Mesodermal cell (in vitro differentiated cells): ENCODE measurements around the gene FGF23.

Experiments
- H3K27ac ChIP-seq: 2 replicates; pipeline ENCODE4 v1.7.0; 2013; ENCODE audit warnings: mild to moderate bottlenecking, low read depth, low read length, moderate library complexity; ENCODE audit not compliant: severe bottlenecking
- H3K36me3 ChIP-seq: 2 replicates; pipeline ENCODE4 v1.7.1; 2013; ENCODE audit warnings: mild to moderate bottlenecking, low read length, moderate library complexity; ENCODE audit not compliant: control insufficient read depth, insufficient read depth
- H3K4me1 ChIP-seq: one replicate; pipeline ENCODE4 v1.7.1; 2013; ENCODE audit warnings: mild to moderate bottlenecking, low read length; ENCODE audit not compliant: insufficient read depth, control insufficient read depth, poor library complexity, severe bottlenecking
- H3K4me3 ChIP-seq: 2 replicates; pipeline ENCODE4 v1.7.0; 2013; ENCODE audit warnings: low read length, control low read depth, mild to moderate bottlenecking; ENCODE audit not compliant: insufficient read depth, poor library complexity, severe bottlenecking; ENCODE audit errors: extremely low read depth
- H3K9me3 ChIP-seq: 2 replicates; pipeline ENCODE4 v1.7.1; 2013; ENCODE audit warnings: mild to moderate bottlenecking, low read length, moderate library complexity; ENCODE audit not compliant: control insufficient read depth
- WGBS, 2 experiments: methylation state at CpG; one replicate each; pipeline ENCODE4 v1.1.5; 2013; ENCODE audit warnings: missing lambda C conversion rate in 2 of 2; ENCODE audit not compliant: insufficient coverage in 2 of 2; 5-methylcytosine and 5-hydroxymethylcytosine counted together

The FGF23 gene

DNA sequence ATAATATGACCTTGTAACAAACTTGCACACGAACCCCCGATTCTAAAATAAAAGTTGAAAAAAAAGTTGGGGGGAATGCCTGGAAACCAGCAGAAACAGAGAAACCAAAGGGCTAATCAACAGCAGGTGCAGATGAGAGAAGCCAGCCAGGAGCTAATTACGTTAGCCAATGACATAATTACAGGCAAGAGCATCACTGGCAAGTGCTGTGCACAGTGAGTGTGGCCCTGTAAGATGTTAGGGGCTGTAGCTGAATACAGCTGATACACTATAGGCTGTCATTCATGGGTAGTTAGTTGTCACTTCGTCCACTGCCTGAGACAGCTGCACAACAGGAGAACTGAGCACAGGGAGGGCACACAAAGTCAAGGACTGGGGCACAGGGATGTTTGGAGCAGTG is 7.3 kb upstream of the FGF23 start:
- no peaks in the 10 kb centered on the region for H3K36me3 ChIP-seq
- no peak overlapping the region for H3K27ac ChIP-seq
- 84 to 90% methylated on average over 2 to 4 of the region's 4 CpGs for WGBS, 2 experiments
- no peaks in the 10 kb centered on the region for H3K9me3 ChIP-seq
- no peak overlapping the region for H3K4me3 ChIP-seq
- no peaks in the 10 kb centered on the region for H3K4me1 ChIP-seq

DNA sequence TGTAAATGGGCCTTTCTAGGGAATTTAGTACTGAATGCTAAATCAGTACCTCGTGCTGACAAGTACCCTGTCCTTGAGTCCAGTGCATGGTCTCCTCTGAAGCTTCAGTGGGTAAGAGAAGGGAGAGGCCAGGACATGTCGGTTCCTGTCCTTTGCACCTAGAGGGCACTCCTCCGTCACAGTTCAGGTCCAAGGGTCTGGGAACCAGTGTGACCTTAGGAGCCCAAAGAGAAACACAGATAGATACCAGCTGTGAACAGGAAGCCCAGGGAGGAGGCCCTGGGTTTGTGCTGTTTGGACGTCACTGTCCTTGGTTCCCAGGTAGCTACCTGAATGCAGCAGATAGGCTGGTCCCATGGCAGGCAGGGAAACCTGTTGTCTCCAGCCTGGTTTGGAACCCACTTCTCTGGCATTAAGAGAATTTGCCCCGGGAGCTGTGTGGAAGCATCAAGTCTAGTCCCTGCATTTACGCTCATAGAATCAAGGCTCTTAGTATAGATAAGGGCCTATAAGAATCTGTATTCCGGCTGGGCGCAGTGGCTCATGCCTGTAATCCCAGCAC is 3.9 kb upstream of the FGF23 start:
- WGBS, 2 experiments: 62% methylated on average over 7 to 8 of the region's 8 CpGs
- Histone ChIP-seq H3K4me3 (no peak overlapping the region), H3K9me3 (no peaks in the 10 kb centered on the region), H3K27ac (no peak overlapping the region), H3K4me1 (no peaks in the 10 kb centered on the region), H3K36me3 (no peaks in the 10 kb centered on the region)

DNA sequence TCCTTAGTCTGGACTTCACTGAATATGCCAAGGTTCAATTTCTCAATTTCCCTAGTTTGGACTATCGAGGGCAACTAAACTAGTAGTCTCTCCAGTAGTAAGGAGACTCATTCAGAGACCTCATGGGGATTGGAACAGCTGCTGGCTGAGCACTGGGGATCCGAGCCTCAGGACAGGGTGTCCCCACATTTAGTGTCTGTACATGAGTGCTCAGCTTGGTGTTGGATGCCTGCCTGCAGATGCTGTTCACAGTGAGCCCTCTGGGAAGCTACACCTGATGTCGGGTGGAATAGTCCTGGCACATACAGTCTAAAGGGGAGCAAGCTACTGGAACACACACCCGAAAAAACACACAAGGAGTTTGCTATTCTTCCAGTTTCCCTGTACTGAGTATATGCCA is 820 bp upstream of the FGF23 start:
- Histone ChIP-seq H3K9me3 (no peaks in the 10 kb centered on the region), H3K36me3 (no peaks in the 10 kb centered on the region)
- 78 to 89% methylated on average over 4 of the region's 4 CpGs for WGBS, 2 experiments

DNA sequence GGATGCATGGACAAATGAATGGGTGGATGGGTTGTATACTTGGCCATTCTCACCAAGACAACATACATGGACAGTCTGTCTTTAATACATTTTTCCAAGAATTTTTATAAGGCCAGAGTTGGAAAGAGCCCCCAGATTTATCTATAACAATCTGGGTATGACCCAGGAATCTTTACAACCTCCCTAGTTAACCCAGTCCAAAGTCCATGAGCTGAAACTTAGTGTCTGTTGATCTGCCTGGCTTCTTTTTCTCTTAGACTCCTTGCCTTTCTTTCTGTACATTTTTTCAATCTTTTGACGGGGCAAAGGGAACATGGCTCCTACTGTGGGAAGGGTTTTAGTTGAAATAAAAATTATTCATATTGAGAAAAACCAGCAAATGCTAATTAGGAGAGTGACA is 740 bp downstream of the FGF23 start:
- Histone ChIP-seq H3K36me3 (no peaks in the 10 kb centered on the region), H3K27ac (no peak overlapping the region), H3K4me3 (no peak overlapping the region), H3K9me3 (no peaks in the 10 kb centered on the region), H3K4me1 (no peaks in the 10 kb centered on the region)
- no CpG with 5 or more reads among the region's 1 CpG for WGBS, 2 experiments

More for the DNA sequence above, 820 bp upstream of the FGF23 start:
- Histone ChIP-seq H3K27ac (no peak overlapping the region), H3K4me1 (no peaks in the 10 kb centered on the region), H3K4me3 (no peak overlapping the region)

DNA sequence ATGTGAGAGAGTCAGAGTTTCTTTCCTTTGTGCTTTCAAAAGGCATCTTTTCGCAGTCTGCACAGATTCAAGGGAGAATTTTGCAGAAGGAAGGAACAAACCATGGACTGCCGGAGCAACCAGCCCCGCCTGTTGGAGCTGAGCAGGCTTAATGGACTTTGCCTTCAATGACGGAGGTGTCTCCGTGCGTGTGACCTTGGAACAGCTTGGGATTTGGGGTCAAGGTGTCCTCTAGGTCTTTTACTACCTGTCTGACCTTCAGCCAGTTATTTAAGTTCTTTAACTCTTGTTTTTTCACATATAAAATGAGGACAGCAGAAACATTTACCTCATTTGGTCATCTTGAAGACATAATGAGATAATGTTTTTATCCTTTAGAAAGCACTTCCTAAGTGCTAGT is 4.1 kb downstream of the FGF23 start:
- Histone ChIP-seq H3K27ac (no peak overlapping the region), H3K9me3 (no peaks in the 10 kb centered on the region), H3K4me1 (no peaks in the 10 kb centered on the region), H3K4me3 (no peak overlapping the region), H3K36me3 (no peaks in the 10 kb centered on the region)
- WGBS, 2 experiments: 92 to 94% methylated on average over 3 to 6 of the region's 6 CpGs

DNA sequence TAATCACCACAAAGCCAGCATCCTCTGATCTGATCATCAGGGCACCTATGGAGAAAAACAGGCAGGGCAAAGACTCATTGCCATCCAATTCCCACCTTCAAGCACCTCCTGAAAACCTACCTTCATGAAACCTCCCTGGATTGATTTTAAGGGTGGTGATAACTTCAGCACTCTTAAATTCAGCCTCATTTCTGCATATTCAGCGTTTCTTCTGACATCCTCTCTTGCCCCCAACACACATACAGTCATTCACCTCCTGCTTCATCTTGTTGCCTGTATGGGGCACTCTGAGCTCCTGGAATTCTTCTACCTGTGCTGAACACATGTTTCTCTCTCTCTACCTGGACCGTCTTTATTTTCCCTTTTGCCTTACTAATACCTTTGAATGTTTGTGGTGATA is 6.9 kb downstream of the FGF23 start:
- WGBS, 2 experiments: 88 to 91% methylated on average over 1 of the region's 2 CpGs
- H3K36me3 ChIP-seq: no peaks in the 10 kb centered on the region
- no peaks in the 10 kb centered on the region for H3K9me3 ChIP-seq
- no peak overlapping the region for H3K4me3 ChIP-seq
- no peak overlapping the region for H3K27ac ChIP-seq
- H3K4me1 ChIP-seq: no peaks in the 10 kb centered on the region

DNA sequence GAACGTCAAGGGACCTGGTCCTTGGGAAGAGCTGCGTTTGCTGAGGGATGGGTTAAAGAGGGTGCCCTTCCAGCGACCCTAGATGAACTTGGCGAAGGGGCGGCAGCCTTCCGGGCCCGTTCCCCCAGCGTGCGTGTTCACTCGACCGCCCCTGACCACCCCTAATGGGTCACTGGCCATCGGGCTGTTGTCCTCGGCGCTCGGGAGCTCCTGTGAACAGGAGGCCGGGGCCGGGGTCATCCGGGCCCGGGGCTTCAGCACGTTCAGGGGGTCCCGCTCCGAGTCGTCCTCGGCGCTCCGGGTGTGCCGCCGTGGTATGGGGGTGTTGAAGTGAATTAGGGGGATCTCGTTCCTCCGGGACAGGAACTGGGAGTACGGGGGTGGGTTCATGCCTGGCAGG is 9.2 kb downstream of the FGF23 start:
- no peak overlapping the region for H3K27ac ChIP-seq
- no peak overlapping the region for H3K4me3 ChIP-seq
- H3K36me3 ChIP-seq: no peaks in the 10 kb centered on the region
- 93 to 97% methylated on average over 17 to 20 of the region's 31 CpGs for WGBS, 2 experiments
- no peaks in the 10 kb centered on the region for H3K4me1 ChIP-seq
- H3K9me3 ChIP-seq: no peaks in the 10 kb centered on the region

DNA sequence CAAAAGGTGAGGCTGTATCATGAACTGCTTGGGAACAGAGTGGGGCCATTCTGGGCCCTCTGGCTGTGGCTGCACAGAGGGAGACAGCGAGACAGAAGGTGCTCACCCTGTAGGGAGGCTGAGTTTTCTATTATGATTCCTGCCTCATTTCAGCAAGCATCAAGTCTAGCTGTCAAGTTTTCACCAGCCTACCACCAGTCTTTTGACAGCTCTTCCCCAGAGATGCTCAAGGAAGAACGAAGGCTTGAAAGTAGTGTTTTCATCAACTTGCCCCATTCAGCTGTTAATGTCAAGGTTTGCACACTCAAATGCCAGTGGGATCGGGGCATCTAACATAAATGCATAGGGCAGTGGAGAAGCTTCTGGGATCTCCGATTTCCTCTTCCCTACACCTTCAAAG is 10.0 kb downstream of the FGF23 start:
- H3K36me3 ChIP-seq: no peaks in the 10 kb centered on the region
- no peaks in the 10 kb centered on the region for H3K4me1 ChIP-seq
- no peaks in the 10 kb centered on the region for H3K9me3 ChIP-seq
- no peak overlapping the region for H3K4me3 ChIP-seq
- WGBS, 2 experiments: 40 to 93% methylated on average over 1 to 3 of the region's 4 CpGs
- no peak overlapping the region for H3K27ac ChIP-seq

DNA sequence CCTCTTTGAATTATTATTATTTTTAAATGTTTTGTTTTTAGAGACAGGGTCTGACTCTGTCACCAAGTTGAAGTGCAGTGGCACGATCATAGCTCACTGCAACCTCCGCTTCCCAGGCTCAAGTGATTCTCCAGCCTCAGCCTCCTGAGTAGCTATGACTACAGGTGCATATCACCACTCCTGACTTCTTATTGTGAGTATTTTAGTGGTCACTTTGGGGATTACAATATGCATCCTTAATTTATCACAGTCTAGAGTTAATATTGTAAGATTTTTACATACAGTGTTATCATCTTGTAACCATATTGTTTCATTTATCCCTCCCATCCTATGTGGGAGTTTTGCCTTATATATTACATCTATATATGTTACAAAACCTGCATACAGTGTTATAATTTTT is 13.4 kb downstream of the FGF23 start:
- H3K27ac ChIP-seq: no peak overlapping the region
- no peak overlapping the region for H3K4me3 ChIP-seq
- 67% methylated on average over 1 of the region's 2 CpGs; no CpG with 5 or more reads in 1 of the 2 experiments for WGBS, 2 experiments
- no peaks in the 10 kb centered on the region for H3K36me3 ChIP-seq
- no peaks in the 10 kb centered on the region for H3K4me1 ChIP-seq
- no peaks in the 10 kb centered on the region for H3K9me3 ChIP-seq

DNA sequence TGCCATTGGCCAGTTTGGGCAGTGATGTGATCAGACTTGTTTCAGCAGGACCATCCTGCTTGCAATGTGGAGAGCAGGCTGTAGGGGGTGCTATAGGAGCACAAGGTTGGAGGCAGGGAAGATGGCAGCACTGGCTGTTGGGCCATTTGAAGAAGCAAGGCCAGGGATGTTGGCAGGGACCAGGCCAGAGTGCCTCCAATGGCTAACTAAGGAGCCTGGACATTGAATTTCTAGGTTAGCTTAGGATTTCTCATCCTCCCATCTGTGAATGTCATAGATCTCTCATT is 23.5 kb downstream of the FGF23 start:
- Histone ChIP-seq H3K4me3 (no peak overlapping the region), H3K27ac (no peak overlapping the region), H3K4me1 (no peaks in the 10 kb centered on the region), H3K36me3 (peaks cover 34% of the 10 kb centered on the region), H3K9me3 (no peaks in the 10 kb centered on the region)

DNA sequence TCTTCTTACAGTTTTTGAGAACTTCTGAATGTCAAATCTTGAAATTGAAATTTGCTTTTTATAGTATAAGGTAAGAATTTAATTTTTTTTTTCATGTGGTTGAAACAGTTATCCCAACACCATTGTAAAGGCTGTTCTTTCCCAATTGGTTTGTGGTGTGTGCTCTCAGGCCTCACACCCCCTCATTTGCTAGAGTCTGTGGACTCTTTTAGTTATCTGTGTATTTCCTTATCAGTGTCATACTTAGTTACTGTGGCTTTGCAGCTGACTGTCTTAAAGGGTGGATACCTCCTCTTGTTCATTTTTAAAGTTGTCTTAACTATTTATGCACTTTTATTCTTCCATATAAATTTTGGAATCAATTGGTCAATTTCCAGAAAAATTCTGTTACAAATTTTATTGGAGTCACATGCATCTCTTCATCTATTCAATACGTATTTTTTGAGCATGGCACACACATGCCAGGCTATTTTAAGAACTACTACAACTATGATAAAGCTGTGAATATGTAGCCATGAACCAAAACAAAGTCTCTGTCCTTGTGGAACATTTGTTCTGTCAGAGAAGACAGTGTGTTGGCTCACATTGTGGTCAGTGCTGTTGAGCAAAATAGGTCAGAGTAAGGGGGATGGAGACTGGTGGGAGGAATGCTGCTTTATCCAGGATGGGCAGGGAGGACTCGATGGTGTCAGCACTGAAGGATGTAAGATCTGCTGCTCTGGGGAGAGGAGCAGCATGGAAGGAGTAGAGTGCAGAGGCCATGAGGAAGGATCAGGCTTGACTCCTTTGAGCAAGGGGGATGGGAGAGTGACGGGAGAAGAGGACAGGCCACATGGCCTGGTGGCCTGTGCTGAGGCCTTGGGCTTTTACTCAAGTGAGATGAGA is 24.1 kb downstream of the FGF23 start:
- no peaks in the 10 kb centered on the region for H3K4me1 ChIP-seq
- no peaks in the 10 kb centered on the region for H3K9me3 ChIP-seq
- H3K36me3 ChIP-seq: peaks cover 39% of the 10 kb centered on the region
- WGBS, 2 experiments: 100% methylated on average over 2 of the region's 3 CpGs
- H3K4me3 ChIP-seq: no peak overlapping the region
- H3K27ac ChIP-seq: no peak overlapping the region
